Measurements from ENCODE around the gene CST3. TPM values are rescaled to one million over a fixed set of nuclear protein-coding genes. Genes with fewer than 3 reads are reported as not detected.

The CST3 gene
- total RNA-seq, 1 experiment from 2014 or later, result 181 TPM

- no peak for DNase-seq (ENCODE audit: low read depth, low spot score)
- H3K36me3 ChIP-seq (ENCODE audit: control insufficient read depth in 1 of 2, insufficient read depth in 2 of 2, low read length in 2 of 2), result no peaks in the 10 kb centered on the region
- no peak overlapping the region for H3K4me2 ChIP-seq (ENCODE audit: low read length)
- no peak overlapping the region for H2AFZ ChIP-seq (ENCODE audit: low read depth, low read length, poor library complexity, severe bottlenecking)
- no TSS peak for BruUV-seq (replicated peaks)
- no peak overlapping the region for H3K9ac ChIP-seq (ENCODE audit: low read length)
- peaks cover 17% of the 10 kb centered on the region; the same call in 1 of the 2 replicates for H3K27me3 ChIP-seq (ENCODE audit: insufficient read depth, low read length)
- H3K9me3 ChIP-seq (ENCODE audit: control insufficient read depth in 1 of 2, insufficient read depth in 1 of 2, low read depth in 1 of 2, low read length in 2 of 2), result no peaks in the 10 kb centered on the region
- intact Hi-C loops (cut with micrococcal nuclease), result no loop called here
- no peaks in the 10 kb centered on the region for H3K79me2 ChIP-seq (ENCODE audit: insufficient read depth, low read length)
- TF ChIP-seq ELF1 (IDR thresholded peaks at IDR 0.05; ENCODE audit: borderline replicate concordance, low read depth) (no peak), YY1 (IDR thresholded peaks at IDR 0.05; ENCODE audit: extremely low read depth, insufficient replicate concordance, low read depth, low read length) (no peak), CEBPB (IDR thresholded peaks at IDR 0.05; ENCODE audit: low read depth) (no peak), CTCF (IDR thresholded peaks at IDR 0.05 in 2 of 3, conservative IDR thresholded peaks at IDR 0.05 in 1 of 3; ENCODE audit: borderline replicate concordance in 1 of 3, insufficient read depth in 1 of 3, low read depth in 2 of 3, low read length in 2 of 3) (no peak), CBX3 (IDR thresholded peaks at IDR 0.05; ENCODE audit: low read depth) (no peak), SP1 (IDR thresholded peaks at IDR 0.05; ENCODE audit: low read depth) (no peak), EZH2 (IDR thresholded peaks at IDR 0.05) (no peak), POLR2A (IDR thresholded peaks at IDR 0.05; ENCODE audit: borderline replicate concordance, extremely low read depth, insufficient read depth, insufficient read length) (no peak), RAD21 (IDR thresholded peaks at IDR 0.05; ENCODE audit: low read depth) (no peak), ZNF274 (IDR thresholded peaks at IDR 0.05; ENCODE audit: low read depth, low read length) (no peak), SIN3A (IDR thresholded peaks at IDR 0.05; ENCODE audit: low read depth) (no peak), JUND (IDR thresholded peaks at IDR 0.05) (no peak), ZFX (IDR thresholded peaks at IDR 0.05) (no peak), ZBTB33 (IDR thresholded peaks at IDR 0.05; ENCODE audit: extremely low read depth, insufficient replicate concordance, low read length) (no peak), EZH2phosphoT487 (IDR thresholded peaks at IDR 0.05; ENCODE audit: borderline replicate concordance) (no peak), FOSL1 (IDR thresholded peaks at IDR 0.05; ENCODE audit: low read depth) (no peak)
- TF ChIP-seq, protein P1, sequence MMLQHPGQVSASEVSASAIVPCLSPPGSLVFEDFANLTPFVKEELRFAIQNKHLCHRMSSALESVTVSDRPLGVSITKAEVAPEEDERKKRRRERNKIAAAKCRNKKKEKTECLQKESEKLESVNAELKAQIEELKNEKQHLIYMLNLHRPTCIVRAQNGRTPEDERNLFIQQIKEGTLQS (IDR thresholded peaks at IDR 0.05), result no peak
- TF ChIP-seq, protein P2, sequence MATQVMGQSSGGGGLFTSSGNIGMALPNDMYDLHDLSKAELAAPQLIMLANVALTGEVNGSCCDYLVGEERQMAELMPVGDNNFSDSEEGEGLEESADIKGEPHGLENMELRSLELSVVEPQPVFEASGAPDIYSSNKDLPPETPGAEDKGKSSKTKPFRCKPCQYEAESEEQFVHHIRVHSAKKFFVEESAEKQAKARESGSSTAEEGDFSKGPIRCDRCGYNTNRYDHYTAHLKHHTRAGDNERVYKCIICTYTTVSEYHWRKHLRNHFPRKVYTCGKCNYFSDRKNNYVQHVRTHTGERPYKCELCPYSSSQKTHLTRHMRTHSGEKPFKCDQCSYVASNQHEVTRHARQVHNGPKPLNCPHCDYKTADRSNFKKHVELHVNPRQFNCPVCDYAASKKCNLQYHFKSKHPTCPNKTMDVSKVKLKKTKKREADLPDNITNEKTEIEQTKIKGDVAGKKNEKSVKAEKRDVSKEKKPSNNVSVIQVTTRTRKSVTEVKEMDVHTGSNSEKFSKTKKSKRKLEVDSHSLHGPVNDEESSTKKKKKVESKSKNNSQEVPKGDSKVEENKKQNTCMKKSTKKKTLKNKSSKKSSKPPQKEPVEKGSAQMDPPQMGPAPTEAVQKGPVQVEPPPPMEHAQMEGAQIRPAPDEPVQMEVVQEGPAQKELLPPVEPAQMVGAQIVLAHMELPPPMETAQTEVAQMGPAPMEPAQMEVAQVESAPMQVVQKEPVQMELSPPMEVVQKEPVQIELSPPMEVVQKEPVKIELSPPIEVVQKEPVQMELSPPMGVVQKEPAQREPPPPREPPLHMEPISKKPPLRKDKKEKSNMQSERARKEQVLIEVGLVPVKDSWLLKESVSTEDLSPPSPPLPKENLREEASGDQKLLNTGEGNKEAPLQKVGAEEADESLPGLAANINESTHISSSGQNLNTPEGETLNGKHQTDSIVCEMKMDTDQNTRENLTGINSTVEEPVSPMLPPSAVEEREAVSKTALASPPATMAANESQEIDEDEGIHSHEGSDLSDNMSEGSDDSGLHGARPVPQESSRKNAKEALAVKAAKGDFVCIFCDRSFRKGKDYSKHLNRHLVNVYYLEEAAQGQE (IDR thresholded peaks at IDR 0.05; ENCODE audit: low read depth), result no peak
- no peaks in the 10 kb centered on the region for H4K20me1 ChIP-seq (ENCODE audit: insufficient read depth)
- no peaks in the 10 kb centered on the region for H3K4me1 ChIP-seq (ENCODE audit: control insufficient read depth in 1 of 2, insufficient read depth in 2 of 2, low read length in 2 of 2)
- POLR2A ChIA-PET, result no interaction called here
- H3K27ac ChIP-seq (ENCODE audit: low read depth, low read length), result no peak overlapping the region
- no peaks in the 10 kb centered on the region for H3K9me2 ChIP-seq (ENCODE audit: insufficient read depth)
- H3K4me3 ChIP-seq (replicated peaks in 1 of 2; ENCODE audit: low read depth in 1 of 2, low read length in 2 of 2), result no peak overlapping the region
- CTCF ChIA-PET, result no interaction called here
- RAD21 ChIA-PET (ENCODE audit: low non-redundant PET in 1 of 2, low total read pairs in 2 of 2, uncharacterized antibody in 2 of 2, unreplicated experiment in 2 of 2), result no interaction called here
- no peak for ATAC-seq
These were observed 33.7 kb upstream of the CST3 start for GRCh38 chr20:23671479-23671878.

Measured in HCT116 (cell line).